ENCODE data around the gene CIAO1. TPM values are rescaled to one million over a fixed set of nuclear protein-coding genes. Genes with fewer than 3 reads are reported as not detected.
A peak's percentile ranks its signal among the peaks of the same experiment; 100 is the strongest.

Gene CIAO1
- total RNA-seq, 1 donor from 2014 or later = 37.5 TPM

DNA sequence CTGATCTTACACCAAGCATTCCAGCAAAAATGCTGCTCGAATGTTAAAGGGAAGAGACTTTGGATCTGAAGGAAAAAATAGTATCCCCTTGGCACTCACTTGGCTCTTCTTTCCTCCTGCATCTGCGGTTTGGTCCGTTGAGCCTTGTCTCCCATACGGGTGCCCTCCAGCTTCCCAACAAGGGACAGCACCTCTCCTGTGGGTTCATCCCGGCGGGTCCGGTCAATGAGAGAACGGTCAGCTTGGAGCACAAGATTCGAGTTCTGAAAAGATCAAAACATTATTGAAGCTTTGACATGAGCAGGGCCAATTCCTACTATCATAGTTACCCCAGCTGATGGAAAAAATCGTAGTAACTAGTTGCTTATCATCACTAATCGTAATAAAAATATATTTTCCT is 38.6 kb downstream of the CIAO1 start:
- DNase-seq (ENCODE audit: low spot score) = peak; percentile 59
- Mint-ChIP-seq H3K9me3 (ENCODE audit: low read depth) (no peaks in the 10 kb centered on the region), H3K27me3 (ENCODE audit: low read depth) (no peaks in the 10 kb centered on the region), H3K27ac (ENCODE audit: unreplicated experiment) (peak overlapping the region; percentile 57), H3K4me3 (ENCODE audit: unreplicated experiment) (peak overlapping the region; percentile 99), H3K4me1 (ENCODE audit: low read depth) (peaks cover 36% of the 10 kb centered on the region), H3K36me3 (ENCODE audit: low read depth) (peaks cover 19% of the 10 kb centered on the region)
- TF ChIP-seq, protein P1, sequence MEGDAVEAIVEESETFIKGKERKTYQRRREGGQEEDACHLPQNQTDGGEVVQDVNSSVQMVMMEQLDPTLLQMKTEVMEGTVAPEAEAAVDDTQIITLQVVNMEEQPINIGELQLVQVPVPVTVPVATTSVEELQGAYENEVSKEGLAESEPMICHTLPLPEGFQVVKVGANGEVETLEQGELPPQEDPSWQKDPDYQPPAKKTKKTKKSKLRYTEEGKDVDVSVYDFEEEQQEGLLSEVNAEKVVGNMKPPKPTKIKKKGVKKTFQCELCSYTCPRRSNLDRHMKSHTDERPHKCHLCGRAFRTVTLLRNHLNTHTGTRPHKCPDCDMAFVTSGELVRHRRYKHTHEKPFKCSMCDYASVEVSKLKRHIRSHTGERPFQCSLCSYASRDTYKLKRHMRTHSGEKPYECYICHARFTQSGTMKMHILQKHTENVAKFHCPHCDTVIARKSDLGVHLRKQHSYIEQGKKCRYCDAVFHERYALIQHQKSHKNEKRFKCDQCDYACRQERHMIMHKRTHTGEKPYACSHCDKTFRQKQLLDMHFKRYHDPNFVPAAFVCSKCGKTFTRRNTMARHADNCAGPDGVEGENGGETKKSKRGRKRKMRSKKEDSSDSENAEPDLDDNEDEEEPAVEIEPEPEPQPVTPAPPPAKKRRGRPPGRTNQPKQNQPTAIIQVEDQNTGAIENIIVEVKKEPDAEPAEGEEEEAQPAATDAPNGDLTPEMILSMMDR (IDR thresholded peaks at IDR 0.05) = no peak

DNA sequence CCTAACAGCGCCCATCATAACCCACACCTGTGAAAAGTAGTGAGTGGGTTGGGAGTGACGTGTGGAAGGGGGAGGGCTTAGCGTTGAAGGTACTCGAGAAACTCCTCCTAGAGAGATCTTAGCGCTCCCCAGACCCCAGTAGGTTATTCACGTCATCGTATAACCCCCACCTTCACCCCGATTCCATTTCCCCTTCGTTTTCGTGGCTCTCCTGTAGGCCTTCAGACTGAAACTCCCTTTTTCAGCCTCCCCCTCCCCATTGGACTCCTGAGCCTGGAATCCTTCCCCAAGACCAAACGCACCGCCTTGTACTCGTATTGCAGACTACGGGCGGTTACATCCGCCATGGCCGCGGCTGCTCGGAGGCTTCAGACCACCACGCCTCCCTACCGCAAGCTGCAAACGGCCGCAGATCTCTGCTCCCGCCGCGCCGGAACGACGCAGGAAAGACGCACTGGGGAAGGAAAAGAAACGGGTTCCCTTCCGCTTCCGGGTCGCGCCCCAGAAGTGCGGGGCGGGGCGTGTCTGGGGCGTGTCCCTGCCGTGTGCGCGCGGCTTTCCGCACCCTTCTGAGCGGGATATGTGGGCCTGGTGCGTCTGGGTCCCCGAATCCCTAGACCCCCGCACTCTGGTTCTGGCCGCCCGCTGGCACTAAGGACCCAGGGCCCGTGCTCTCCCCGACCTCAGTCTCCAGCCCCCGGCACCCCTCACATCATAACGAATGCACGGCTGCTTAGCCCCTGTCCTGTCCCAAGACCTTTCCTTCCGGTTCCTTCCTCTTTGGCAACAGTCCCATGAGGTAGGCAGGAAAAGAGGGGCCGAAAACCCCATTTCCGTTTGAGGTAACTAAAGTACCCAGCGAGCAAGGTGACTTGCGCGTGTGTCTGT is 39.3 kb downstream of the CIAO1 start, which contains the start of gene SNRNP200:
TSS of gene SNRNP200 (minus strand) at position 456 of the 888 bp plus-strand sequence. CDS start at position 347, 109 bp downstream.
- peak; percentile 90 for DNase-seq (ENCODE audit: low spot score)
- H3K9me3 Mint-ChIP-seq (ENCODE audit: low read depth) = no peaks in the 10 kb centered on the region
- H3K36me3 Mint-ChIP-seq (ENCODE audit: low read depth) = peaks cover 19% of the 10 kb centered on the region
- peak within 1 kb of the TSS; percentile 99 for H3K4me3 Mint-ChIP-seq (ENCODE audit: unreplicated experiment)
- peak within 1 kb of the TSS; percentile 96 for H3K27ac Mint-ChIP-seq (ENCODE audit: unreplicated experiment)
- peaks cover 36% of the 10 kb centered on the region for H3K4me1 Mint-ChIP-seq (ENCODE audit: low read depth)
- TF ChIP-seq, protein P1 (IDR thresholded peaks at IDR 0.05) = no peak
- H3K27me3 Mint-ChIP-seq (ENCODE audit: low read depth) = no peaks in the 10 kb centered on the region

DNA sequence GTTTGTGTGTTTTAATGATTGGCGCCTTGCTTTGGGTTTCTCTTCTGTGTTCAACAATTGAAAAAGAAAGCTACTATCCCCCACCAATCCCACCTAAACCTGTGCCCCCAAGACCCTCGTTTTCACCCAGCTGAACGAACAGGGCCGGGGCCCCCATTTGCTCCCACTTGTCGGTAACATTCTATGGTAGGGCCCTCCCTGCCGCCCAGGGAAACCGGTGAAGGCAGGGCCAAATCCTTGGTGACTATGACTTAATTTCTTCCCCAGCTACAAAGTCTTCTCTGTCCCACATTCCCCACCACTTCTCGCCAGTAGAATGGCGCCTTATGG is 39.9 kb downstream of the CIAO1 start:
- Mint-ChIP-seq H3K27ac (ENCODE audit: unreplicated experiment) (peak overlapping the region; percentile 96), H3K27me3 (ENCODE audit: low read depth) (no peaks in the 10 kb centered on the region)

DNA sequence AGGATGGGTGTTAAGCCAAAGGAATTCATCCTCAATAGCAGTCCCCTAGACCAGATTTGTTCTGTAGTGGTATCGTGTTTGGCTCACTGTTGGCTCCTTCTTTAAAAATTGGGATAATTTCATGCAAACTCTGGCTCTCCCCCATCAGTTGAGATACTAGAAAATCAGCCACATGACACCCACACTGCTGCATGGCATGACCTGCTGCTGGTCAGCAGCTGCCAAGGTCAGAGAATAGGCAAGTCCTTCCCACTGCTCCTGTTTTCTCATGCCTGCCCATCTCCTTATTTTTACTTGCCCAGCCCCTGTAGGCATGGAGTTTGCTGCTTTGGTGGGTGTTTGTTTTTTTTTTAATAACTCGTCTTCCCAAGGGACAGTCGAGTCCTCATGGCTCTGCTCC is 40.3 kb downstream of the CIAO1 start:
- Mint-ChIP-seq H3K4me3 (ENCODE audit: unreplicated experiment) (peak overlapping the region; percentile 99), H3K4me1 (ENCODE audit: low read depth) (peaks cover 36% of the 10 kb centered on the region), H3K9me3 (ENCODE audit: low read depth) (no peaks in the 10 kb centered on the region), H3K27me3 (ENCODE audit: low read depth) (no peaks in the 10 kb centered on the region), H3K36me3 (ENCODE audit: low read depth) (peaks cover 16% of the 10 kb centered on the region), H3K27ac (ENCODE audit: unreplicated experiment) (peak overlapping the region; percentile 96)
- TF ChIP-seq, protein P1 (IDR thresholded peaks at IDR 0.05) = no peak
- no peak for DNase-seq (ENCODE audit: low spot score)

More for the DNA sequence above, 39.9 kb downstream of the CIAO1 start:
- Mint-ChIP-seq H3K36me3 (ENCODE audit: low read depth) (peaks cover 19% of the 10 kb centered on the region), H3K4me1 (ENCODE audit: low read depth) (peaks cover 36% of the 10 kb centered on the region), H3K4me3 (ENCODE audit: unreplicated experiment) (peak overlapping the region; percentile 99), H3K9me3 (ENCODE audit: low read depth) (no peaks in the 10 kb centered on the region)
- DNase-seq (ENCODE audit: low spot score) = peak; percentile 39
- TF ChIP-seq, protein P1 (IDR thresholded peaks at IDR 0.05) = no peak

DNA sequence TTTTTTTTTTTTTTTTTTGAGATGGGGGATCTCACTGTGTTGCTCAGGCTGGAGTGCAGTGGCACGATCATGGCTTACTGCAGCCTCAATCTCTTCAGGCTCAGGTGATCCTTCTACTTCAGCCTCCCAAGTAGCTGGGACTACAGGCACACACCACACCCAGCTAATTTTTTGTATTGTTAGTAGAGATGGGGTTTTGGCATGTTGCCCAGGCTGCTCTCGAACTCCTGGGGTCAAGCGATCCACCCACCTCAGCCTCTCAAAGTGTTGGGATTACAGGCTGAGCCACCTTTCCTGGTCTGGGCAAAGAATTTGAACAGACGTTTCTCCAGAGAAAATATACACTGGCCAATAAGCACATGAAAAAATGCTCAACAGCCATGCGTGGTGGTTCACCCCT is 42.2 kb downstream of the CIAO1 start:
- H3K27me3 Mint-ChIP-seq (ENCODE audit: low read depth) = no peaks in the 10 kb centered on the region
- DNase-seq (ENCODE audit: low spot score) = no peak
- H3K9me3 Mint-ChIP-seq (ENCODE audit: low read depth) = no peaks in the 10 kb centered on the region
- no peak overlapping the region for H3K27ac Mint-ChIP-seq (ENCODE audit: unreplicated experiment)
- H3K4me1 Mint-ChIP-seq (ENCODE audit: low read depth) = peaks cover 27% of the 10 kb centered on the region
- H3K36me3 Mint-ChIP-seq (ENCODE audit: low read depth) = peaks cover 2% of the 10 kb centered on the region
- TF ChIP-seq, protein P1 (IDR thresholded peaks at IDR 0.05) = no peak
- H3K4me3 Mint-ChIP-seq (ENCODE audit: unreplicated experiment) = no peak overlapping the region

All from chondrocyte (in vitro differentiated cells).